Fibroblast of the aortic adventitia (primary cell): ENCODE data around the gene NELL1. TPM values are rescaled to one million over a fixed set of nuclear protein-coding genes. Genes with fewer than 3 reads are reported as not detected.

Source experiments
- DNase-seq: peaks from one replicate; pipeline ENCODE4 v3.0.0-alpha.2; 2010; ENCODE audit warnings: low read depth
- H3K4me3 ChIP-seq: 2 replicates; pipeline ENCODE4 v1.5.1; 2011; ENCODE audit warnings: low read depth, mild to moderate bottlenecking, control low read depth, low read length, moderate library complexity
- total RNA-seq: library from RNA; depleted of rRNA; stranded (reverse); fragments of >200 nt; gene quantifications from 2 replicates; pipeline ENCODE4 v1.2.3, GENCODE V29; 2012; ENCODE audit warnings: low replicate concordance
- TF ChIP-seq, protein P1 (sequence below): IDR thresholded peaks from 2 replicates; pipeline ENCODE4 v1.5.1; 2011; ENCODE audit warnings: mild to moderate bottlenecking, low read length, control low read depth, inconsistent platforms; ENCODE audit not compliant: insufficient read depth

The NELL1 gene
- total RNA-seq, 1 donor, result not detected

DNA sequence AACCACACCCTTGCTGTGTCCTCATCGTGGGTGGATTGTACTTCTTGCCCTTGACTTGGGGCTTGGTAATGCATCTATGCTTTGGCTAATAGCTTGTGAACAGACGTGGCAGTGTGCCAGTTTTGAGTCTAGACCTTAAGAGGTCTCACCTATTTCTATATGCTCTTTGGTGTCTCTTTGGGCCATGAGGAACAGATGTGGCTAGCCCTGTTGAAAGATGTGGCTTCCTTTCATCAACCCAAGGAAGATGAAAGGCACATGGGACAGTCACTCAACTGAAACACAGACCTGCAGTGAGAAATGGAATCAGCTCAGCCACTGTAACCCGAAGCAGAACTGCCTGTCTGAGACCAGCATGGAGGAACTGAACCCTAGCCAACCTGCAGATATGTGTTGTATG is 7.9 kb upstream of the NELL1 start:
- DNase-seq, result no peak
- TF ChIP-seq, protein P1, sequence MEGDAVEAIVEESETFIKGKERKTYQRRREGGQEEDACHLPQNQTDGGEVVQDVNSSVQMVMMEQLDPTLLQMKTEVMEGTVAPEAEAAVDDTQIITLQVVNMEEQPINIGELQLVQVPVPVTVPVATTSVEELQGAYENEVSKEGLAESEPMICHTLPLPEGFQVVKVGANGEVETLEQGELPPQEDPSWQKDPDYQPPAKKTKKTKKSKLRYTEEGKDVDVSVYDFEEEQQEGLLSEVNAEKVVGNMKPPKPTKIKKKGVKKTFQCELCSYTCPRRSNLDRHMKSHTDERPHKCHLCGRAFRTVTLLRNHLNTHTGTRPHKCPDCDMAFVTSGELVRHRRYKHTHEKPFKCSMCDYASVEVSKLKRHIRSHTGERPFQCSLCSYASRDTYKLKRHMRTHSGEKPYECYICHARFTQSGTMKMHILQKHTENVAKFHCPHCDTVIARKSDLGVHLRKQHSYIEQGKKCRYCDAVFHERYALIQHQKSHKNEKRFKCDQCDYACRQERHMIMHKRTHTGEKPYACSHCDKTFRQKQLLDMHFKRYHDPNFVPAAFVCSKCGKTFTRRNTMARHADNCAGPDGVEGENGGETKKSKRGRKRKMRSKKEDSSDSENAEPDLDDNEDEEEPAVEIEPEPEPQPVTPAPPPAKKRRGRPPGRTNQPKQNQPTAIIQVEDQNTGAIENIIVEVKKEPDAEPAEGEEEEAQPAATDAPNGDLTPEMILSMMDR, result no peak
- H3K4me3 ChIP-seq, result no peak overlapping the region

GRCh38 chr11:20661850-20662249 is 7.5 kb upstream of the NELL1 start:
- TF ChIP-seq, protein P1, result no peak
- H3K4me3 ChIP-seq, result no peak overlapping the region
- no peak for DNase-seq

GRCh38 chr11:20668131-20668809 is 1.1 kb upstream of the NELL1 start:
- H3K4me3 ChIP-seq, result no peak overlapping the region
- TF ChIP-seq, protein P1, result no peak
- no peak for DNase-seq

DNA sequence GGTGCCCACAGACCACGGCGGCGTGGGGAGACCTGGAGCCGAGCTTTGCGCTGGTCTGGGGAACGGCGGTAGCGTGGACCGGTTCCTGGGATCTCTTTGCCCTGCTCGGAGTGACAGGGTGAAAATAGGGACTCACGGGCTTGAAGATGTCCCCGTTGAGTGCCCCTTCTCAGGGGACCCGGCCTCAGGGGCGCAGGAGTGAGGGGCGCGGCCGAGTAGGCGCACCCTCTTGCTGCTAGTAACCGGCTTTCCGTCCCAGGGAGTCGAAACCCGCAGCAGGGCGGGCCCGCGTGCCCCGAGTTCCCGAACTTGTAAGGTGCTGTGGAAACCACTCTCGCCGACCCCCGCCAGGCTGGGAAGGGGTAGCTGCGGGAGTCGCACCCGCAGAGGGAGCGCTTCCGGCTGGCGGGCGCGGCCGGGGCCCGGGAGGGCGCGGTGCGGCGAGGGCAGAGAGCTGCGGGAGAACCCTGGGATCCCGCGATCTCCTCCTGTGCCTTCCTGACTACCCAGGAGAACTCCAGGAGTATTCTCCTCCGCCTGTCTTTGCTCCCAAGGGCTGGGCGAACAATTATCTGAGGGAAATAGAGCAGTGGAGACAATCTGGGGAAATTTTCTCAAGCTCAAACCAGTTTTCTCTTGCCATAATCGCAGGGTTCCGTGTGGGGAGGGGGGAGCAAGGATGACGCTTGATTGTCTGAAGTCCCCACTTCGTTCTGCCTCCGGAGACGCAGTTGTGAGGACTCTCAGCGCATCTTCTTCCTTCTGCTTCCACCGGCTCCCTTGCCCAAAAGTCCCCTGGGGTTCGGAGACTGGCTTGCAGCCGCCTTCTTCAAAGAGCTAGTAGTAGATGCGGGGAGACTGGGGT is 666 bp downstream of the NELL1 start:
- TF ChIP-seq, protein P1, result no peak
- no peak for DNase-seq
- H3K4me3 ChIP-seq, result no peak overlapping the region

- TF ChIP-seq, protein P1, result no peak
- DNase-seq, result no peak
- no peak overlapping the region for H3K4me3 ChIP-seq
These were observed 1.6 kb downstream of the NELL1 start for GRCh38 chr11:20670932-20671403.

DNA sequence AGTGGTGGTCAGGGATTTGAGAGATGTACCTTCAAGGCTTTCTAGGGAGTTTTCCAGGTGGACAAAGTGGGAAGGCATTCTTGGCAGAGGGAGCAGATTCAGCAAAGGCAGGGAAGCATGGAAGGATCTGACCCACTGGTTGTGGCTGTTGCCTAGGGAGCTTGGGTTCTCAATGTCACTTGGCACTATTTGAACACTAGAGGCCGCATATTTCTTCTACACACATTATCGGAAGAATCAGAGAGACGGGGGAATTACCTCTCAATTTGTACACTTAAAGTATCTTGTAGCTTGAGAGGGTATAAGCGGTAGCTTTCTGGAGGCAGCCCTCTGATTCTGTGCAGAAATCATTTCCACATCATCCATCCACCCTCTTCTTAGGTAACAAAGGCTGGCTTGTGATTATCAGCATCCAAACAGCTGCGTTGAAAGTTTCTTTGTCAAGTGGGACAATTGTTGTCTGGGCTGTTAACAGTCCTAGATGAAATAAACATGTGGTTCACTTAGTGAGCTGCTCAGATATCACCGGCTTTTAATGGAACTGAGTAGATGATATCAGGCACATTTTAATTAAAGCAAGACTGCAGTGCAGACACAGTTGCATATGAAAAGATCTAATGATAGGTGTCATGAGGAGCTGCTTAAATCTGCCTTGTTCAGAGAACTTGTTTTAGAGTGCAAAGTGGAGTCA is 2.6 kb downstream of the NELL1 start:
- TF ChIP-seq, protein P1, result no peak
- no peak for DNase-seq
- H3K4me3 ChIP-seq, result no peak overlapping the region
